RWPE2 (cell line): Measurements from ENCODE around the gene COPS2.
A peak's percentile ranks its signal among the peaks of the same experiment; 100 is the strongest.

ENCODE experiments used
- ATAC-seq: fragments of 200-7000 bp; cut with Tn5 transposase; 3 replicates; pipeline ENCODE4 v1.9.1; 2021; ENCODE audit warnings: low read depth
- DNase-seq: peaks from one replicate; pipeline ENCODE4 v3.0.0-alpha.2; 2020; ENCODE audit warnings: low spot score
- H3K27ac ChIP-seq: fragments of 450-650 bp; 2 replicates; pipeline ENCODE4 v1.5.1; 2017; ENCODE audit warnings: mild to moderate bottlenecking; ENCODE audit not compliant: poor library complexity, severe bottlenecking
- H3K27me3 ChIP-seq: fragments of 250-450 bp; sonication (Bioruptor Pico); 2 replicates; pipeline ENCODE4 v1.5.1; 2021; ENCODE audit warnings: mild to moderate bottlenecking, moderate library complexity; ENCODE audit not compliant: insufficient read depth, poor library complexity, severe bottlenecking
- H3K36me3 ChIP-seq: fragments of 250-450 bp; sonication (Bioruptor Pico); 2 replicates; pipeline ENCODE4 v1.5.1; 2020; ENCODE audit warnings: low read depth, mild to moderate bottlenecking, moderate library complexity
- H3K4me1 ChIP-seq: fragments of 250-450 bp; sonication (Bioruptor Pico); 2 replicates; pipeline ENCODE4 v1.5.1; 2021; ENCODE audit warnings: mild to moderate bottlenecking, moderate library complexity; ENCODE audit not compliant: insufficient read depth, poor library complexity, severe bottlenecking
- H3K4me3 ChIP-seq: fragments of 250-450 bp; sonication (Bioruptor Pico); 2 replicates; pipeline ENCODE4 v1.5.1; 2021; ENCODE audit warnings: mild to moderate bottlenecking, moderate library complexity; ENCODE audit not compliant: severe bottlenecking
- H3K9me3 ChIP-seq: fragments of 250-450 bp; sonication (Bioruptor Pico); 2 replicates; pipeline ENCODE4 v1.5.1; 2021; ENCODE audit warnings: mild to moderate bottlenecking, moderate library complexity; ENCODE audit not compliant: severe bottlenecking
- CTCF ChIP-seq: fragments of 450-650 bp; IDR thresholded peaks from one replicate; pipeline ENCODE4 v1.5.1; 2017; ENCODE audit warnings: mild to moderate bottlenecking, moderate library complexity; ENCODE audit not compliant: poor library complexity, severe bottlenecking

COPS2 gene

DNA sequence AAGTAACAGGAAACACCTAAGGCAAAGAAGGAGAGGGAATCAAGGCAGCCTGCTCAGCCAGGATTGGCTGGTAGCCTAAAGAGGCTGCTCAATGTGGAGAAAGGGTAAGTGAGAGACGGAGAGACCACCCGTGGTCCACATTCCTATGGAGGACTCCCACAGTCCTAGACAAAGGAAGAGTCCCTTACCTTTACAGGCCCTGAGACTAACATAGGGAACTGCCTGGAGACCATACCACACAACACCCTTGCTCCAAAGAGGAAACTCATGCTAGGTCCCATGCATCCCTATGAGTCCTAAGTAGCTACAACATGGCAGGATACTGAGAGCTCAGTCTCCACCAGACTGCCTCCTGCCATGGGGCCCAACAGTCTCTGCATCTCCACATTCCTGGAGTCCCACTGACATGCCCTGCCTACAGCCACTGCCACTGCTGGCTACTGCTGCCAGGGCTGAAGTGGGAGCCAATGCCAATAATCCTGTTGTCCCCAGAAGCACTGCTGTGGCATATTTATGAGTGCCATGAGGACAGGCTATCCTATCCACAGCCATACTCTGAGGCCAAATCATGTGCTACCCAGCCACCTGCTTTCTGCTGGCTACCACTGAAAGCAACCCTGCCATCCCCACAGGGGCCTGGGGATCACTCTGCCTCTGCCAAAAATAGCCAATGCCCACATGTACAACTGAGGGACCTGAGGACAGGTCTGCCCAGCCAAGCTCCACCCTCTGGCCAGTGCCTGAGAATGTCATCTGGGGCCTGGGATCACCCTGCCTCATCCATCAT, 45.0 kb downstream of the COPS2 start:
- Histone ChIP-seq H3K27me3 (no peaks in the 10 kb centered on the region), H3K9me3 (peaks cover 2% of the 10 kb centered on the region), H3K4me1 (no peaks in the 10 kb centered on the region), H3K27ac (no peak overlapping the region), H3K36me3 (peaks cover 43% of the 10 kb centered on the region), H3K4me3 (no peak overlapping the region)
- ATAC-seq (0 out of 3 replicates have a peak, but pooled peaks have one; percentile 29), DNase-seq (no peak)
- TF ChIP-seq CTCF, result no peak

DNA sequence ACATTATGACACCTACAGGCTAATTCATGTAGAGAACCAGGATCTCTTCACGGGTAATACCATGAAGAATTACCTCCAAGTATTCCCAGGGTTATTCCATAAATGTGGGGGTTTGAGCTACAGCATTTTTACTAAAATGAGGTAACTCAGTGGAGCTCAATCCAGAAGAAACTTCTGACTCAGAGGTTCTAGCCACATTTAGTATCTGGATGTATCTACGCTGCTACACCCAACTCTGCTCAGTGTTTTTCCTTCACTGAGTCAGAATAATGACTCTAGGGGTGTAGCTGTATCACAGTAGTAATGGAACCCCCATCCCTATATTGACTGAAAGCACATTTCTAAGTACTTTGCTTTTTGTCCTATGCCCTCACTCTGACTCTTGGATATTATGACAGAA, 52.4 kb downstream of the COPS2 start:
- no peak for TF ChIP-seq CTCF
- Histone ChIP-seq H3K36me3 (peaks cover 36% of the 10 kb centered on the region), H3K4me1 (no peaks in the 10 kb centered on the region), H3K9me3 (no peaks in the 10 kb centered on the region), H3K4me3 (no peak overlapping the region), H3K27ac (no peak overlapping the region), H3K27me3 (no peaks in the 10 kb centered on the region)
- ATAC-seq (no peak), DNase-seq (no peak)

- no peak for DNase-seq
- ATAC-seq, result no peak
- peaks cover 28% of the 10 kb centered on the region for H3K36me3 ChIP-seq
Observed at GRCh38 chr15:49101536-49101935, 53.9 kb downstream of the COPS2 start.

GRCh38 chr15:49096090-49096750, 59.2 kb downstream of the COPS2 start:
- Histone ChIP-seq H3K9me3 (no peaks in the 10 kb centered on the region), H3K27me3 (no peaks in the 10 kb centered on the region), H3K4me1 (no peaks in the 10 kb centered on the region), H3K36me3 (peaks cover 7% of the 10 kb centered on the region), H3K27ac (no peak overlapping the region), H3K4me3 (no peak overlapping the region)
- TF ChIP-seq CTCF, result no peak
- DNase-seq (no peak), ATAC-seq (no peak)

More at GRCh38 chr15:49101536-49101935, 53.9 kb downstream of the COPS2 start:
- Histone ChIP-seq H3K27ac (no peak overlapping the region), H3K4me3 (no peak overlapping the region), H3K9me3 (no peaks in the 10 kb centered on the region), H3K27me3 (no peaks in the 10 kb centered on the region), H3K4me1 (no peaks in the 10 kb centered on the region)
- no peak for TF ChIP-seq CTCF

DNA sequence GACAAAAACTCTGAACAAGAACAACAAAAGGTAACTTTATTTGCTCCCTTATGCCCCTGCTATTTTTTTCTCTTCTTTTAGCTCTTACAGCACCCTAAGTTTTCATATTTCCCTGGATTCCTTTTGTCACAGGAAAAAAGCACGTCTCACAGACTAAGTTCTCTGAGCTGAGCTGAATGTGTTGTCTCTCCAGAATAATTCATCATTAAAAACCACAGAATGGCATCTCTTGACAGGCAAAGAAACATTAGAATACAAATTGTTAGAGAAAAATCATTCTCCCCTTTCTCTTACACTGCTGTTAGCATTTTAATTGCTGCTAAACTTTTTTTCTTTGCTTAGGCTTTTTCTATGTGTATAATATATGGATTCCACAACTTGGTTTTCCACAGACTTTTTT, 60.5 kb downstream of the COPS2 start:
- Histone ChIP-seq H3K4me3 (no peak overlapping the region), H3K9me3 (no peaks in the 10 kb centered on the region), H3K27ac (no peak overlapping the region), H3K4me1 (no peaks in the 10 kb centered on the region), H3K27me3 (no peaks in the 10 kb centered on the region), H3K36me3 (no peaks in the 10 kb centered on the region)
- ATAC-seq (no peak), DNase-seq (no peak)
- TF ChIP-seq CTCF, result no peak
